Ishikawa (cell line): ENCODE results near the gene MOK.

Experiments used
- EP300 ChIP-seq: IDR thresholded peaks from 2 replicates; pipeline ENCODE4 v1.6.1; 2012; ENCODE audit warnings: borderline replicate concordance
- TAF1 ChIP-seq: IDR thresholded peaks from 2 replicates; pipeline ENCODE4 v1.6.1; 2012; ENCODE audit warnings: low read depth, mild to moderate bottlenecking
- TF ChIP-seq, protein P1 (sequence below): IDR thresholded peaks from 2 replicates; pipeline ENCODE4 v1.6.1; 2012

DNA sequence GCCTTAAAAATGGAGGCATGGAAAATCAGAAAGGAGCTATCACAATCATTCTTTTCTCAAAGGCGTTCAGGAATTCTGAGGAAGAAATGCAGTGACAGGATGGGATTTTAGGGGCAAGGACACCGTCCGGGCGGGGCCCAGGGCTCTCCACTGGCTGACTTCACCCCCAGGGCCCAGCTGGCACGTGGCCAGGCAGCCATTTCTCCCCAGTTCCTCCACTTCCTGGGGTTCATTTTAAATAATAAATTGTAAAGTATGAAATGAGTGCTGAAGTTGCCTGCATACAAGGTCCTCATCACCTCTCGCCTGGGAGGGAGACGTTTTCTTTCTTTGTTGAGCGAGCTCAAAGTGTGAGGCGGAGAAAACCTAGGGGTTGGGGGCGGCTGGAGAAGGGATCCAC, 91.5 kb downstream of the MOK start:
- TF ChIP-seq TAF1 (no peak), EP300 (no peak)
- TF ChIP-seq, protein P1, sequence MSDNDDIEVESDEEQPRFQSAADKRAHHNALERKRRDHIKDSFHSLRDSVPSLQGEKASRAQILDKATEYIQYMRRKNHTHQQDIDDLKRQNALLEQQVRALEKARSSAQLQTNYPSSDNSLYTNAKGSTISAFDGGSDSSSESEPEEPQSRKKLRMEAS = no peak
